Endodermal cell (in vitro differentiated cells): ENCODE measurements around the gene TIMM50. TPM values are rescaled to one million over a fixed set of nuclear protein-coding genes. Genes with fewer than 3 reads are reported as not detected.

Experiments
- DNase-seq: peaks from one replicate; pipeline ENCODE4 v3.0.0-alpha.2; 2017
- H3K27ac ChIP-seq: 2 replicates; pipeline ENCODE4 v1.5.1; 2013; ENCODE audit warnings: mild to moderate bottlenecking, low read depth, low read length, moderate library complexity
- H3K27me3 ChIP-seq: 2 replicates; pipeline ENCODE4 v1.6.1; 2013; ENCODE audit warnings: mild to moderate bottlenecking, low read length, moderate library complexity; ENCODE audit not compliant: insufficient read depth, control insufficient read depth, poor library complexity, severe bottlenecking
- H3K36me3 ChIP-seq: 2 replicates; pipeline ENCODE4 v1.7.0; 2013; ENCODE audit warnings: mild to moderate bottlenecking, low read length, moderate library complexity; ENCODE audit not compliant: control insufficient read depth, insufficient read depth
- H3K4me1 ChIP-seq: one replicate; pipeline ENCODE4 v1.7.0; 2013; ENCODE audit warnings: low read length; ENCODE audit not compliant: control insufficient read depth, insufficient read depth
- H3K4me3 ChIP-seq: 2 replicates; pipeline ENCODE4 v1.5.1; 2013; ENCODE audit warnings: mild to moderate bottlenecking, low read length, moderate library complexity
- H3K9ac ChIP-seq: 2 replicates; pipeline ENCODE4 v1.6.1; 2013; ENCODE audit warnings: mild to moderate bottlenecking, low read length, moderate library complexity; ENCODE audit not compliant: poor library complexity, severe bottlenecking; ENCODE audit errors: extremely low read depth
- H3K9me3 ChIP-seq: 2 replicates; pipeline ENCODE4 v1.6.1; 2013; ENCODE audit warnings: mild to moderate bottlenecking, low read length, moderate library complexity; ENCODE audit not compliant: control insufficient read depth
- H3K27ac Mint-ChIP-seq: 2 replicates; pipeline ENCODE4 v1.8.0; 2020; ENCODE audit warnings: mixed read lengths
- H3K27me3 Mint-ChIP-seq: 2 replicates; pipeline ENCODE4 v1.8.0; 2021; ENCODE audit warnings: mild to moderate bottlenecking, mixed read lengths; ENCODE audit not compliant: insufficient read depth
- H3K36me3 Mint-ChIP-seq: 2 replicates; pipeline ENCODE4 v1.8.0; 2020; ENCODE audit warnings: low read depth, mixed read lengths
- H3K4me1 Mint-ChIP-seq: 2 replicates; pipeline ENCODE4 v1.8.0; 2020; ENCODE audit warnings: mixed read lengths
- H3K4me3 Mint-ChIP-seq: 2 replicates; pipeline ENCODE4 v1.8.0; 2020; ENCODE audit warnings: mild to moderate bottlenecking, moderate library complexity, mixed read lengths
- H3K9me3 Mint-ChIP-seq: 2 replicates; pipeline ENCODE4 v1.8.0; 2020; ENCODE audit warnings: mild to moderate bottlenecking, mixed read lengths
- CTCF ChIP-seq: fragments of 200-600 bp; sonication (generic); conservative IDR thresholded peaks from 2 replicates; pipeline ENCODE4 v1.5.0; 2021; ENCODE audit warnings: antibody characterized with exemption, mild to moderate bottlenecking
- WGBS, 2 experiments: methylation state at CpG; one replicate each; pipeline versions ENCODE4 v1.1.5 to v1.1.7; 2013; ENCODE audit warnings: missing lambda C conversion rate in 2 of 2, mixed read lengths in 1 of 2; ENCODE audit not compliant: insufficient coverage in 1 of 2, insufficient read length in 1 of 2; 5-methylcytosine and 5-hydroxymethylcytosine counted together
- total RNA-seq, 2 donors: library from RNA; stranded (reverse); fragmentation: NEBNext Ultra II Directional in 1 of 2; extraction: Animal tissue kit (Norgen Biotek cat#: 25700) in 1 of 2; gene quantifications; 2 replicates in 1 of 2; 3 replicates in 1 of 2; pipeline ENCODE4 v1.2.1, GENCODE V29; 2021

The TIMM50 gene
- total RNA-seq, 2 donors from 2014 or later: 87.8 to 94.6 TPM

GRCh38 chr19:39438270-39438934 lies 42.2 kb upstream of the TIMM50 start:
- 88 to 89% methylated on average over 6 to 8 of the region's 9 CpGs for WGBS, 2 experiments

GRCh38 chr19:39444598-39445195 lies 35.9 kb upstream of the TIMM50 start:
- Histone ChIP-seq H3K9me3 (no peaks in the 10 kb centered on the region), H3K4me3 (peak overlapping the region; percentile 97), H3K9ac (peak overlapping the region; percentile 96), H3K36me3 (peaks cover 20% of the 10 kb centered on the region), H3K4me1 (no peaks in the 10 kb centered on the region), H3K27me3 (no peaks in the 10 kb centered on the region), H3K27ac (peak overlapping the region; percentile 87)
- no peak for TF ChIP-seq CTCF
- Mint-ChIP-seq H3K4me3 (peak overlapping the region; percentile 95), H3K9me3 (no peaks in the 10 kb centered on the region), H3K36me3 (peaks cover 25% of the 10 kb centered on the region), H3K4me1 (peaks cover 10% of the 10 kb centered on the region), H3K27ac (peak overlapping the region; percentile 94), H3K27me3 (peaks cover 8% of the 10 kb centered on the region)
- WGBS, 2 experiments: 17% methylated on average over 5 to 17 of the region's 17 CpGs
- DNase-seq: no peak

More at GRCh38 chr19:39438270-39438934, 42.2 kb upstream of the TIMM50 start:
- no peak for DNase-seq
- Mint-ChIP-seq H3K27me3 (peaks cover 8% of the 10 kb centered on the region), H3K4me1 (peaks cover 19% of the 10 kb centered on the region), H3K36me3 (peaks cover 22% of the 10 kb centered on the region), H3K27ac (no peak overlapping the region), H3K4me3 (peak overlapping the region; percentile 100), H3K9me3 (no peaks in the 10 kb centered on the region)
- TF ChIP-seq CTCF: no peak
- Histone ChIP-seq H3K36me3 (peaks cover 15% of the 10 kb centered on the region), H3K27ac (no peak overlapping the region), H3K9me3 (no peaks in the 10 kb centered on the region), H3K9ac (no peak overlapping the region), H3K27me3 (no peaks in the 10 kb centered on the region), H3K4me3 (no peak overlapping the region), H3K4me1 (no peaks in the 10 kb centered on the region)

GRCh38 chr19:39445196-39446111 lies 35.2 kb upstream of the TIMM50 start, which contains the start of gene SUPT5H:
Gene SUPT5H, plus strand, starts transcription at chr19:39445582. Its CDS starts 309 bp downstream, at chr19:39445891.
- no peaks in the 10 kb centered on the region for H3K9me3 ChIP-seq
- peak within 1 kb of the TSS; percentile 87 for H3K27ac ChIP-seq
- peak within 1 kb of the TSS; percentile 96 for H3K9ac ChIP-seq
- peak within 1 kb of the TSS; percentile 97 for H3K4me3 ChIP-seq
- no peaks in the 10 kb centered on the region for H3K4me1 ChIP-seq
- peaks cover 20% of the 10 kb centered on the region for H3K36me3 ChIP-seq
- H3K36me3 Mint-ChIP-seq: peaks cover 28% of the 10 kb centered on the region
- H3K4me3 Mint-ChIP-seq: peak within 1 kb of the TSS; percentile 95
- H3K4me1 Mint-ChIP-seq: peaks cover 10% of the 10 kb centered on the region
- no peaks in the 10 kb centered on the region for H3K9me3 Mint-ChIP-seq
- WGBS, 2 experiments: 0 to 1% methylated on average over 40 to 68 of the region's 68 CpGs
- no peaks in the 10 kb centered on the region for H3K27me3 ChIP-seq
- peaks cover 8% of the 10 kb centered on the region for H3K27me3 Mint-ChIP-seq
- peak; percentile 98 for DNase-seq
- peak within 1 kb of the TSS; percentile 94 for H3K27ac Mint-ChIP-seq
- TF ChIP-seq CTCF: no peak
